Glutamatergic neuron (in vitro differentiated cells): Measurements from ENCODE around the gene PCARE. TPM values are rescaled to one million over a fixed set of nuclear protein-coding genes. Genes with fewer than 3 reads are reported as not detected.

Experiments used
- DNase-seq: peaks from one replicate; pipeline ENCODE4 v3.0.0; 2022
- H3K27ac Mint-ChIP-seq: one replicate; pipeline ENCODE4 v1.8.0; 2020; ENCODE audit warnings: mild to moderate bottlenecking, mixed read lengths, inconsistent platforms; ENCODE audit not compliant: unreplicated experiment
- H3K27me3 Mint-ChIP-seq: one replicate; pipeline ENCODE4 v1.8.0; 2020; ENCODE audit warnings: mild to moderate bottlenecking, moderate library complexity, mixed read lengths, inconsistent platforms; ENCODE audit not compliant: unreplicated experiment
- H3K36me3 Mint-ChIP-seq: one replicate; pipeline ENCODE4 v1.8.0; 2020; ENCODE audit warnings: mild to moderate bottlenecking, mixed read lengths, inconsistent platforms; ENCODE audit not compliant: unreplicated experiment
- H3K4me1 Mint-ChIP-seq: one replicate; pipeline ENCODE4 v1.8.0; 2020; ENCODE audit warnings: mild to moderate bottlenecking, low read depth, mixed read lengths, inconsistent platforms; ENCODE audit not compliant: unreplicated experiment
- H3K4me3 Mint-ChIP-seq: one replicate; pipeline ENCODE4 v1.8.0; 2020; ENCODE audit warnings: mild to moderate bottlenecking, mixed read lengths, inconsistent platforms; ENCODE audit not compliant: unreplicated experiment
- H3K9me3 Mint-ChIP-seq: one replicate; pipeline ENCODE4 v1.8.0; 2020; ENCODE audit warnings: mild to moderate bottlenecking, moderate library complexity, mixed read lengths, inconsistent platforms; ENCODE audit not compliant: unreplicated experiment
- total RNA-seq: library from RNA; stranded (reverse); fragmentation: NEBNext Ultra II Directional; extraction: Animal tissue kit (Norgen Biotek cat#: 25700); gene quantifications from one replicate; pipeline ENCODE4 v1.2.1, GENCODE V29; 2021; ENCODE audit not compliant: unreplicated experiment
- TF ChIP-seq, protein P1 (sequence below): fragments of 200-600 bp; sonication (generic); IDR thresholded peaks from one replicate; pipeline ENCODE4 v1.5.0; 2021; ENCODE audit not compliant: partially characterized antibody, unreplicated experiment

Gene PCARE
- total RNA-seq, 1 donor from 2014 or later = 0.66 TPM

DNA sequence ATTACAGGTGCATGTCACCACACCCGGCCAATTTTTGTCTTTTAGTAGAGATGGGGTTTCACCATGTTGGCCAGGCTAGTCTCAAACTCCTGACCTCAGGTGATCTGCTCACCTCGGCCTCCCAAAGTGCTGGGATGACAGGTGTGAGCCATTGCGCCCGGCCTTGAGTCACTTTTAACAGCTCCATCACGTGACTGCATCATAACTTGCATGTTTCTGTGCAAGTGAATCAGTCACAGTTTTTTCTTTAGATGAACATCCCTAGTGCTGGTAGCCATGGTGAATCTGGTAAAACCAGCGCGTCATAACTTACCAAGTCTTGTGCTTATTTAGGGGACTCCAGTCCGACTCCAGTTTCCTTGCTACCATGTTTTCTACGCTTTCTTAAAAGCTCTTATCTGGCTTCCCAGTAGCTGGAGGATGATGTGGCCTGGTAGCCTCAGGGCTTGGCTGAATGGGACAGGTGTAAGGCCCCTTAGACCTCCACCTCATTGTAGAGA is 33.1 kb downstream of the PCARE start:
- Mint-ChIP-seq H3K27ac (no peak overlapping the region), H3K9me3 (peaks cover 14% of the 10 kb centered on the region), H3K4me1 (peaks cover 26% of the 10 kb centered on the region), H3K4me3 (no peak overlapping the region), H3K27me3 (peaks cover 12% of the 10 kb centered on the region), H3K36me3 (no peaks in the 10 kb centered on the region)
- TF ChIP-seq, protein P1, sequence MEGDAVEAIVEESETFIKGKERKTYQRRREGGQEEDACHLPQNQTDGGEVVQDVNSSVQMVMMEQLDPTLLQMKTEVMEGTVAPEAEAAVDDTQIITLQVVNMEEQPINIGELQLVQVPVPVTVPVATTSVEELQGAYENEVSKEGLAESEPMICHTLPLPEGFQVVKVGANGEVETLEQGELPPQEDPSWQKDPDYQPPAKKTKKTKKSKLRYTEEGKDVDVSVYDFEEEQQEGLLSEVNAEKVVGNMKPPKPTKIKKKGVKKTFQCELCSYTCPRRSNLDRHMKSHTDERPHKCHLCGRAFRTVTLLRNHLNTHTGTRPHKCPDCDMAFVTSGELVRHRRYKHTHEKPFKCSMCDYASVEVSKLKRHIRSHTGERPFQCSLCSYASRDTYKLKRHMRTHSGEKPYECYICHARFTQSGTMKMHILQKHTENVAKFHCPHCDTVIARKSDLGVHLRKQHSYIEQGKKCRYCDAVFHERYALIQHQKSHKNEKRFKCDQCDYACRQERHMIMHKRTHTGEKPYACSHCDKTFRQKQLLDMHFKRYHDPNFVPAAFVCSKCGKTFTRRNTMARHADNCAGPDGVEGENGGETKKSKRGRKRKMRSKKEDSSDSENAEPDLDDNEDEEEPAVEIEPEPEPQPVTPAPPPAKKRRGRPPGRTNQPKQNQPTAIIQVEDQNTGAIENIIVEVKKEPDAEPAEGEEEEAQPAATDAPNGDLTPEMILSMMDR = no peak
- DNase-seq = no peak

DNA sequence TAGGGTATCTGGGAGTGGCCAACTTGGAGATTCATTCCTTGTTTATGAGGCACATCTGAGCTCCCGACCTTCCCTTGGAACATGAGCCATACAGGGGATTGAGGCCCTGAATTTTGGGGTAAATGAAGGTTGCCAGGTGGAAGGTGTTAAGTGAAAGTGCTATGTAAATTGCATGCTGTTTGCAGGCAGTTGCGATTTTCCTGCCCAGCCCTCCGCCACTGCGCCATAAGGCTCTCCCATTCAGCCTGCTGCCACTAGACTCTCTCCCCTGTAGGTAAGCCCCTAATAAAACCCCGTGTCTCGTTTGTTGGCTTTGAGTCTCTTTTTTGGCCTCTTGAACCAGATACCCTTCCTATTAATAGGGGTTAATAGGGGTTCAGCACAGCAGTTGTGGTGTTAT is 33.8 kb downstream of the PCARE start:
- H3K27me3 Mint-ChIP-seq = peaks cover 12% of the 10 kb centered on the region
- peaks cover 12% of the 10 kb centered on the region for H3K9me3 Mint-ChIP-seq
- peaks cover 24% of the 10 kb centered on the region for H3K4me1 Mint-ChIP-seq
- no peaks in the 10 kb centered on the region for H3K36me3 Mint-ChIP-seq
- no peak overlapping the region for H3K27ac Mint-ChIP-seq
- no peak overlapping the region for H3K4me3 Mint-ChIP-seq
- TF ChIP-seq, protein P1 = no peak
- DNase-seq = no peak

DNA sequence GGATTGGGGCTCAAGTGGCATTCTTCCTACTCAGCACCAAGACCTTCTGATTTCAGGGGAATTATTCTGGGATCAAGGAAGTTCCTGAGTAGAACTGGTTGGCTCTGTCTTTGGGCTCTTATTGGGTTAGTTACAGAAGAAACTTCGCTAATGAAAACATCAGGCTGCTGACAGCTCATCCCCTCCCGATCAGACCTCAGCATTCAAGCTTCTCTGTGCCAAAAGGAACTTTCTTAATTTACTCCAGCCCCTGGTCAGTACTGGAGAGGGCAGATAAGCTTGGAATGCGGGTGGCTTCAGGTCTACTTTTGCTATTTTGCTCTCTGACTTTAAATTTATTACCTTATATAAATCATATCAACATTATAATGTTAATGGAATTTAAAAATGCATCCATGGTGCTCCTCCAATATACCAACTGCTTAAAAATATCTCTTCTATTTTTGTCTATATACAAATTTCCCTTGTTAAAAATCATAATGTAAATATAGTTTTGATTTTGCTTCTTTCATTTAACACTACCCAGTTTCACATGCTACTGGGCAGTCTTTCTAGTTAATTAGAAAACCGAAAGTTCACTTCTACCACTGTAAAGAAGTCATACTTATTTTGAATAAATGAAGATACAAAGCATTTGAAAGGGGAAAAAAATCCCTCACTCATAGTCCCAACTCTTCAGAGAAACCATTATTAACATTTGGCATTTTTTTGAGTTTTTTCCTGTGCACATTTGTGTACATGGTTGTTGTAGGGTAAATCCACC is 34.4 kb downstream of the PCARE start:
- TF ChIP-seq, protein P1 = no peak
- no peak overlapping the region for H3K4me3 Mint-ChIP-seq
- DNase-seq = no peak
- peaks cover 12% of the 10 kb centered on the region for H3K9me3 Mint-ChIP-seq
- peaks cover 12% of the 10 kb centered on the region for H3K27me3 Mint-ChIP-seq
- peaks cover 22% of the 10 kb centered on the region for H3K4me1 Mint-ChIP-seq
- H3K27ac Mint-ChIP-seq = no peak overlapping the region
- no peaks in the 10 kb centered on the region for H3K36me3 Mint-ChIP-seq

DNA sequence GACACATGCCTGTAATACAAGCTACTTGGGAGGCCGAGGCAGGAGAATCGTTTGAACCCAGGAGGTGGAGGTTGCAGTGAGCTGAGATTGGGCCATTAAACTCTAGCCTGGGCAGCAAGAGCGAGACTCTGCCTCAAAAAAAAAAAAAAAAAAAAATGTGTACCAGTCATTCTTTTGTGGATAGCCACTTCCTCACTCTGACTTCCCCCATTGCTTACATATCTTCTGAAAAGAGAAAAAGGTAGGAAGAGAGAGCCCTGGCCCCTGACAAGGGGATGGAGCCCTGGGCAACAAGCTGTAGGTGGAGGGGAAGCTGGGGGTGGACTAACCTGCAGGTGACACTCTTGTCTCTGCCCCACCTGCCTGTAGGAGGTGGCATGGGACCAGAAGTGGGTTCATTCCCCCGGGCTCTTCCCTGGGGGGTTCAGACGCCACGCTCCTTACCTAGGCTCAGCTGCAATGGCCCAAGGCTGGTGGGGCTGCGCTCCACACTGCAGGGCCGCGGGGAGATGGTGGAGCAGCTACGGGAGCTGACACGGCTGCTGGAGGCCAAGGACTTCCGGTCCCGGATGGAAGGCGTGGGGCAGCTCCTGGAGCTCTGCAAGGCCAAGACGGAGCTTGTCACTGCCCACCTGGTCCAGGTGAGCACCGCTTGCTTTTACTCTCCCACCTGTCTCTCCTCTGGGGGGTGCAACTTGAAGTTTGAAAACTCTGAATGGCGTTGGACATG is 39.1 kb downstream of the PCARE start:
- no peaks in the 10 kb centered on the region for H3K9me3 Mint-ChIP-seq
- H3K4me3 Mint-ChIP-seq = no peak overlapping the region
- peaks cover 3% of the 10 kb centered on the region for H3K27me3 Mint-ChIP-seq
- no peak overlapping the region for H3K27ac Mint-ChIP-seq
- H3K4me1 Mint-ChIP-seq = peaks cover 3% of the 10 kb centered on the region
- TF ChIP-seq, protein P1 = no peak
- no peaks in the 10 kb centered on the region for H3K36me3 Mint-ChIP-seq
- no peak for DNase-seq

DNA sequence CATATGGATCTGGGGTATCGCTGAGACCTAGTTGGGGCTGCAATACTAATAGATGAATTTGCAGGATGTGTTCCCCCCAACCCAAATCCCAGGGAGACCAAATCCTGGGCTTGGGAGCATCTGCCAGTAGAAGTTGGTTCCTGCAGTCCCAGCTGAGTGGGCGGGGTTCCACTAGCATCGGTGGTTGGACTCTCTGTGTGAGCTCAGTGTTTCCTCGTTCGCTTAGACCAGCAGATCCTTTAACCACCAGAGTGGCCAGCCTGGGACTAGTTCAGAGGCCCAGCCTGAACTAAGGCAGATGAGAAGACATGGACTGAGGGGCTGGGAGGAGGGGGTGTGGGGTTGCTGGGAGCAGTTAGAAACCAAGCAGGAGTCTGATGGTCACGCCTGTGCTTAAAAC is 40.7 kb downstream of the PCARE start:
- Mint-ChIP-seq H3K36me3 (no peaks in the 10 kb centered on the region), H3K4me1 (peaks cover 3% of the 10 kb centered on the region), H3K4me3 (no peak overlapping the region), H3K9me3 (no peaks in the 10 kb centered on the region), H3K27me3 (peaks cover 3% of the 10 kb centered on the region), H3K27ac (no peak overlapping the region)
- TF ChIP-seq, protein P1 = no peak
- no peak for DNase-seq
